Peyer's patch (tissue), 4 donors: Measurements from ENCODE around the gene ZNF74.

ENCODE experiments used
- CTCF ChIP-seq, 6 experiments: fragments of 450-650 bp in 4 of 6; fragments of 200-600 bp in 2 of 6; sonication (generic) in 1 of 6; IDR thresholded peaks; one replicate each; pipeline ENCODE4 v1.5.1; 2017 to 2019; ENCODE audit warnings: antibody characterized with exemption in 6 of 6, mild to moderate bottlenecking in 3 of 6, moderate library complexity in 1 of 6
- POLR2A ChIP-seq, 2 donors: fragments of 450-650 bp; IDR thresholded peaks; one replicate each; pipeline ENCODE4 v1.5.1; 2017; ENCODE audit warnings: antibody characterized with exemption in 2 of 2, mild to moderate bottlenecking in 2 of 2, moderate library complexity in 2 of 2

- no peak for TF ChIP-seq CTCF (IDR thresholded peaks at IDR 0.05)
- TF ChIP-seq POLR2A (IDR thresholded peaks at IDR 0.05) = no peak
These were observed 18.7 kb downstream of the ZNF74 start for GRCh38 chr22:20412474-20413216.
